OCI-M1 (cell line): ENCODE data around the gene RARA.

Experiments
- DNase-seq: peaks from one replicate; lab custom pipeline; 2025; lab: John Stamatoyannopoulos, UW

RARA gene

DNA sequence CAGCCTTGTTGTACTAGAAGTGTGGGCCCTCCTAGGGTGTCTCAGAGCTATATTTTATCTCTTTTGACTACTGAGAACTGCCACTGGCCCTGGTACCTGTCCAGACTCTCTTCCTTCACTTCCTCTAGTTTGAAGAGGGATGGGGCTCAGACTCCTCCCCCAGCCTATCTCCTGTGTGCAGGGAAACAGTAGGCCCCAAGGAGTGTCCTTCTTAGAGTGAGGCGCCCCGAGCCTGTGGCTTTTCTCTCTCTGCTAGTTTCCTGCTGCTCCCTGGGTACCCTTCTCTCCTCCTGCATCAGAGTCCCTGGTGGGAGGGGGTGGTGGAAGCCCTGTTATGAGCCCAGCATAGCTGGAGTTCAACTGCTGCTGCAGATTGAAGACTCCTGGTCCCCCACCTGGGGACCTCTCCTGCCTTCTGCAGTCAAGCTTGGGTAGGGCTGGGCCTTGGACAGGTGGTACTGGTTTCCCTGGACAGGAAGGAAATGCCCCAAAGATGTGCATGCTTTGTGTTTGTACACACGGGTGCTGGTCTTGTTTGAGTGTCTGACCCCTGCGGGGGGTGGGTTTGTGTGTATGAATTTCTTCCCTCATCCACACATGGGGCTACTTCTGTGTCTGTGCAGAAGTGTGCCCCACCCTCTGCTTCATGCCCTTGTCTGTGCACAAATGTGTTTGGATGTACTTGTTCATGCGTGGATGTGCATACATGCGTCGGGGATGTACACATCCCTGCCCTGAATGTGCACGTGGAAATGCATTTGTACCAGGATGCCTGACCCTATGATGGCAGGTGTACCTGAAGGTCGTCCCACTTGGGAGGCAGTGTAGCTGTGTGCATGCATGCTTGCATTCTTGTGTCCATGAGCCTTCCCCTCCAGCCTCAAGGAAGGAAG is 6.9 kb downstream of the RARA start:
- peak; percentile 40 for DNase-seq

- no peak for DNase-seq
Measured at GRCh38 chr17:40316571-40317344, 7.8 kb downstream of the RARA start.

- DNase-seq: peak; percentile 69
Measured at GRCh38 chr17:40317345-40317873, 8.4 kb downstream of the RARA start.

- DNase-seq: peak; percentile 96
Measured at GRCh38 chr17:40317880-40318829, 9.2 kb downstream of the RARA start.

DNA sequence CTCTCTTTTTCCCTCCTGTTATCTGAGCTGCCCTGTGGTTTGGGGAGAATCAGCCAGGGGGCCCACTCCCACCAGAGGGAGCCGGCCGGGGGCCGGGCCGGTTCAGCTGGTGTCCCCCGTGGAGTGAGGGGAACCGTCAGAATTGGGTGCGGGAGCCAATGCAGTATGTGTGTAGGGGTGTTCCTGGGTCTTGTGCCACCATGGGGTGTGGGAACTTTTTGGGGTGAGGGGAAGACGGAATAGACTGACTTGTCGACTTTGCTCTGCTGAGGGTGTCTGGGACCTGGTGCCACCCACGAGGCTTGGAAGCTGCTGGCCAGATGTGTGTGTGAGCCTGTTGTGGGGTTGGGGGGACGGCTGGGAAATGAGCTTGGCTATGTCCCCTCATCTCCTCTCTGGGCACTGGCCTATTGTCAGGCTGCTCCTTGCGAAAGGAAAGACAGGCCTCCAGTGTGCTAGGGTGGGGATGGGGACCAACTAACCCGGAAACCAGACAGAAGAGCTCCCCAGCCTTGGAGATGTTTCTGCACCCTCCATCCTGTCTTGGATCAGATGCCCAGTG is 9.9 kb downstream of the RARA start:
- DNase-seq: no peak

DNA sequence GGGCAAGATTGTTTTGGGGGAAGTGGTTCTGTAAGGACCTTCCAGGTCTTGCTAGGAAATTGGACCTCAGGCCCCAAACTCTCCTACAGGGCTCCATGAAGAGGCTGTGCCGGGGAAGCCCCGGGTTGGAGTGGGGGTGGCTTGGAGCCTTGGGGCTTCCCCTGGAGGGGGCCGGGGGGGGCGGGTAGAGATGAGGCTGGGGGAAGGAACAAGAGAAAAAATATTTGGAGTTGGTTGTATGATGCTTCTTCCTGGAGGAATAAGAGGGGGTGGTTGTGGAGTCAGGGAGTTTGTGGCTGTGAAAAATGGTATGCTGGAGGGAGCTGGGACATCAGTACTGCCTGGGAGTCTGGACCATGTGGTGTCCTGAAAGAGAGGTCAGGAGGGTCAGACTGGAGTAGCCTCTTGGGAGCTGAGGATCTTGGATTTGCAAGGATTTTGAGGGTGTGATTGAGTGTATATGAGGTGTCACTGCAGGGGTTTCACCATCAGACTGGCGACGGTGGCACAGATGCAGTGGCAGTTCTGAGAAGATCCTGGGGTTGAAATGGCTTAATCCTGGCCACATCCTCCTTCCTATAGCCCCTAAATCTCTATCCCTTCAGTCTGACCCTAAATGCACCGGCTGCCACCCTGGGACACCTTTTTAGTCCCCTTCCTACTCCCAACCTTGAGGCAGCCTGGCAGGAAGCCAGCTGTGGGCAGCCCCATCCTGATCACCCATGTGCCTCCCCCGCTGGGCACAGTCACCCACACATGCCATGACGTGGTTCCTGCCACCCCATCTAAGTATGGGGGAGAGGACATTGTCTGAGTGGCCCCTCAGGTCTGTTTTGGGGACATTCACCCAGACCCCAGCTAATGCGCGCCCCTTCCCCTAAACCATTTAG is 10.9 kb downstream of the RARA start:
- DNase-seq: no peak

DNA sequence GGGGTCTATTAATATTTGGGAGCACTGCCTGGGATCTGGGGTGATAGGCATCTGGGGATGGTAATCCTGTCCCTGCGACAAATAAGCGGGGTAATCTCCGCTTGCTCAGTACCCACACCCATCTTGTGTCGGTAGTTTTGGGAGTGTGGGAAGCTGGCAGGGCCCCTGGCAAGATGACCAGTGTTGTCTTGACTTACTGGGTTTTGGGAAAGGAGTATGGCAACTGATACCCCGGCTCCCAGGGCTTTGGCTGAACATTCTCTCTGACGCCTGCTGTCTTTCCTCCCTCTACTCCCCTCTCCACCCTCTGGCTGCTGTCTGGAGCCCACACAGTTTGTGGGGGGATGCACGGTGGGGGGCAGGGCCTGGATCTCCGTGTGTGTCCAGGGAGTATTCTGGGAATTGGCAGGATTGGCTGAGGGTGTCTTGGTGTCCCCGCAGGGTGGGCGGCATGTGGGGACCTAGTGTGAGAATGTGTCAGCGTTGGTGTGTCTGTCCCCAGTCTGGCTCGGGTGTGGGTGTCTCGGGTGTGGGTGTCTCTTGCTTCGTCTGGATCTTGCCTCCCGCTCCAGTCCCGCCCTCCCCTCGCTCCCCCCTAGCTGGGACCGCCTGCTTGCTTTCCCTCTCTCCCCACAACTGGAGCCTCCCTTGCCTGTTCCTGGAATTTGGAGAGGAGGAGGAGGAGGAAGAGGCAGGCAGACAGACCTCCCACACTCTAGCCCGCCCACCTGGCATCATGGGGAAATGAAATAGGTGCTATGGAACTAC is 12.0 kb downstream of the RARA start:
- DNase-seq: peak; percentile 31

DNA sequence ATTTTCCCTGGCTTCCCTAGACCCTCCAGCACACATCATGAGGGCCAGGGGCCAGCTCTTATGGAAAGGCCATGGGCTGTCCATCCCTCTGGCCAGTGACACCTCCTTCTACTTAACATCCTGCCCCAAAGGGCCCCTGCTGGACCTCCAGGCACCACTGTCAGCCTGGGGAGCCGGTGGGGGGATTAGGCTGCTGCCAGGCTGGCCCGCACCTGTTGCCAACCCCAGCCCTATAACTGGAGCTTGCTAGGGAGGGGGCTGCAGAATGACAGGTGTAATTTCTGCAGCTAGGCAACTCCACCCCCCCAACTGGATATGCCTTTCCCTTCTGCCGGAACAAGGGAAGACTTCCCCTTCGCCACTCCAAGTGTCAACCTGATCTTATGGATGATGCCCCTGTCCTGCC is 12.5 kb downstream of the RARA start:
- DNase-seq: no peak

DNA sequence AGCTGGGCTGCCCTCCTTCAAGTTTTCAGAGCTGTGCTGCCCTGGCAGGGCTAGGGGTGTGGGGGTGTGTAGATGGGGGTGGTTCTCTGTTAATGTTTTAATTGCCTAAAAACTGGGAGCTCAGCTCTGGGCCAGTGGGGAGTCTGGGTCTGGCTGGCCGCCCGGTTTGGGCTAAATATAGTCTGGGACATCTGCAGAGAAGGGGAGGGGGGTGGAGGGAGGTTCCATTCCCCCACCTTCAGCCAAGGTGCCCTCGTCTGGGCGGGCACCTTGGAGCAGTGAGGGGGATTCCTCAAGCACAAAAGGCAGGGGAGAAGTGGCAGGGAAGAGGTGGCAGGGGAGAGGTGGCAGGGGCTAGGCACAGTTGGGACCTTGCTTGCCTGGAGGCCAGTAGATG is 13.0 kb downstream of the RARA start:
- no peak for DNase-seq

DNA sequence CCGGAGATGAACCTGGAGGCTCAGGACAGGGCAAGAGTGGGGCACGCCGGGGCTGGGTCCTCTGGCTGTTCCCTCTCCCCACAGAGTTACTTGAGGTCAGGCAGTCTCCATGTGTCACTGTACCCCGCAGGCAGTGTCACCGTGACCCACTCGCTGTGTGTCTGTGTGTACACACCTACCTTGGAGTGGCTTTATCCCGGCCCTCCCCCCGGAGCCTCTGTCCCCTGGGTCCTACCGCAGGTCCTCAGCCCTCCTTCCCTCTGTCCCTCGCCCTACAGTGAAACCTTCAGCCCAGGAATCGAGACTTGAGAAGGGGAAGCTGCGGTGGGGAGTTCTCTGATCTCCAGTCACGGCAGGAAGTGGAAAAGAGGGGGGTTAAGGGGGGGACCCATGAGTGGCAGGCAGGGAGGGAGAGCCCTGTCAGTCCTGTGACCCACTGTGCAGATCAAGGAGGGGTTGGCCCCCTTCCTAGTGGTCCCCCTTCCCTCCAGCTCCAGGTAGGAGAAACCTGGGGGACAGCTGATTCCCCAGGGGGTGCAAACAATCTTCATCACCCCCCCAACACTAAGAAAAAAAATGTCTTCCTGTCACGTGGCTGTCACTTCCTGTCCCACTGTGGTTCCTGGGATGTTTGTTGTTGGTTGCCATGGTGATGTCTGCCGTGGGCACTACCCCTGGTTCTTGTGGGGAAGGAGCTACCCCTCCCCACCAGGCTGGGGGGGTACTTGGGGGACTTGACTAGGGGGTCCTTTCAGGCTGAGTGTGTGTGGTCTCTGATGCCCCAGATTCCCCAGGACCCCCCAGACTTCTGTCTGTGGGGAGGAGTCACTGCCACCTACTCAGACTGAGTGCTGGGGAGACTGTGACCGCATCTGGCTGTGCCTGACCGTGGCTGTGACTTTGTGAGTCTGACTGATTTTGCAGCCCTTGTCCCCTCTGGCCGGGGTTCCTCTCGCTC is 13.7 kb downstream of the RARA start:
- peak; percentile 96 for DNase-seq

DNA sequence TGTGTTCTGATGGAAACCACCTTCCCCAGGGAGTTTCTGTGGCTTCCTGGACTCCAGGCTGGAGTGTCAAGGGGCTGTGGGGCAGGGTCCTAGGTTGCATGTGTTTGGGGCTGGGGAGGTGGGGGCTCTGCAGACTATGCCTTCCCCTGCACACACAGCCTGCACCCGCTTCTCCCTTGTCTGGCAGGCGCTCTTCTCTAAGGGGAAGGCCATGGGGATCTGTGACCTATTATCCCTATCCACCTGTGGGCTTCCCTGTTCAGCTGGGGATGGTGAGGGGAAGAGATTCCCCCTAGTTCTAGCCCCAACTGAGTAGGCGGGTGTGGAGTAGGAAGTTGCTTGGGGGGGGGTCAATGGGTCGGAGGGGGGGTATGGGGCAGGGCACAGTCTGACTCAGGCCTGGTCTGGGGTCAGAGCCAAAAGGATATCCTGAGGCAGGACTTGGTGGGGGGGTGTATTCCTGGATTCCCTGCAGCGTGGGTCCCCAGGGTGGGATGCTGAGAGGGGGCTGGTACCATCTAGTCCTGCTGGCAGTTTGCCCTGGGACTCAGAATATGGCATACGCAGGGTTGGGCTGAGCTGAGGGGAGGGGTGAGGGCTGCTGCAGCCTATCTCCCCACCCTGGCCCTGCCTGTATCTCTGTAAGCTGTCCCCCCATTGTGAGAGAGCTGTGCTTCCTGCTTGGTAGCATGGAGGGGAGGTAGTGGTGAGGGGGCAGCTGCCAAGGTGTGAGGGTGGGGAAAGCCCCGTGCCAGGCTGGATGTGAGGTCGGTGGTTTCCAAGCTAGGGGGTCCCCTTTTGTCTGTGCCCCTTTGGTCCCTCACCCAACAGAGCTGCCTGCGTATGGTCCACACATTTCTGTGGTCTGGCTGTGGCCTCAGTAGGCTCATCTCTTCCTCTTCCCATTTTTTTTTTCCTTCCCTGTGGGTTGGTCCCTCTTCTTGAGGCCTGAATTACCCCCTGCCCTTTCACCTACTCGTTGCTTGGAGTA is 14.7 kb downstream of the RARA start:
- DNase-seq: no peak

- no peak for DNase-seq
Measured at GRCh38 chr17:40325156-40326013, 16.4 kb downstream of the RARA start.

- DNase-seq: no peak
Measured at GRCh38 chr17:40326014-40326831, 17.2 kb downstream of the RARA start.

- DNase-seq: no peak
Measured at GRCh38 chr17:40326832-40327199, 17.8 kb downstream of the RARA start.

- no peak for DNase-seq
Measured at GRCh38 chr17:40327244-40327729, 18.3 kb downstream of the RARA start.
